MCF 10A (cell line): ENCODE measurements around the gene LYPD5. TPM values are rescaled to one million over a fixed set of nuclear protein-coding genes. Genes with fewer than 3 reads are reported as not detected.
A peak's percentile ranks its signal among the peaks of the same experiment; 100 is the strongest.

Source experiments
- BruUV-seq: library from RNA; stranded (reverse); fragments of 400-500 nt; replicated peaks from 2 replicates; lab custom pipeline; 2021; lab: Mats Ljungman, UMichigan
- CTCF ChIA-PET: fragments of 300-600 bp; sonication (Branson Sonifier 250); formaldehyde crosslinking; extraction: SDS; loops from one replicate; lab custom pipeline; 2021; ENCODE audit warnings: antibody characterized with exemption, inconsistent platforms; lab: Yijun Ruan, JAX
- POLR2A ChIA-PET: fragments of 300-600, 350-650 bp; sonication (Branson Sonifier 250); formaldehyde crosslinking; extraction: SDS; loops from one replicate; lab custom pipeline; 2020; ENCODE audit warnings: antibody characterized with exemption, inconsistent platforms; lab: Yijun Ruan, JAX
- DNase-seq: peaks from one replicate; pipeline ENCODE4 v3.0.0-alpha.2; 2018; ENCODE audit not compliant: unreplicated experiment
- H3K27ac Mint-ChIP-seq: one replicate; pipeline ENCODE4 v1.8.0; 2022; ENCODE audit warnings: mild to moderate bottlenecking, low read depth, mixed read lengths; ENCODE audit not compliant: unreplicated experiment
- H3K27me3 Mint-ChIP-seq: one replicate; pipeline ENCODE4 v1.8.0; 2022; ENCODE audit warnings: mixed read lengths; ENCODE audit not compliant: insufficient read depth, unreplicated experiment
- H3K36me3 Mint-ChIP-seq: one replicate; pipeline ENCODE4 v1.8.0; 2022; ENCODE audit warnings: mild to moderate bottlenecking, moderate library complexity, mixed read lengths; ENCODE audit not compliant: insufficient read depth, unreplicated experiment
- H3K4me1 Mint-ChIP-seq: one replicate; pipeline ENCODE4 v1.8.0; 2022; ENCODE audit warnings: mixed read lengths; ENCODE audit not compliant: insufficient read depth, unreplicated experiment
- H3K4me3 Mint-ChIP-seq: one replicate; pipeline ENCODE4 v1.8.0; 2022; ENCODE audit warnings: mild to moderate bottlenecking, moderate library complexity, mixed read lengths; ENCODE audit not compliant: unreplicated experiment
- H3K9me3 Mint-ChIP-seq: one replicate; pipeline ENCODE4 v1.8.0; 2022; ENCODE audit warnings: mixed read lengths; ENCODE audit not compliant: unreplicated experiment
- intact Hi-C: fragments of 100-400 bp; cut with micrococcal nuclease; formaldehyde crosslinking; loops from 2 replicates; pipeline ENCODE4 v1.14.1; 2022
- total RNA-seq: library from RNA; stranded (reverse); gene quantifications from 2 replicates; pipeline ENCODE4 v1.2.3, GENCODE V29; 2022
- TF ChIP-seq, protein P1 (sequence below): fragments of 200-600 bp; IDR thresholded peaks from one replicate; pipeline ENCODE4 v1.8.0; 2022; ENCODE audit warnings: antibody characterized with exemption, mild to moderate bottlenecking; ENCODE audit not compliant: unreplicated experiment

The LYPD5 gene
- total RNA-seq, 1 experiment from 2014 or later, result 0.21 TPM

DNA sequence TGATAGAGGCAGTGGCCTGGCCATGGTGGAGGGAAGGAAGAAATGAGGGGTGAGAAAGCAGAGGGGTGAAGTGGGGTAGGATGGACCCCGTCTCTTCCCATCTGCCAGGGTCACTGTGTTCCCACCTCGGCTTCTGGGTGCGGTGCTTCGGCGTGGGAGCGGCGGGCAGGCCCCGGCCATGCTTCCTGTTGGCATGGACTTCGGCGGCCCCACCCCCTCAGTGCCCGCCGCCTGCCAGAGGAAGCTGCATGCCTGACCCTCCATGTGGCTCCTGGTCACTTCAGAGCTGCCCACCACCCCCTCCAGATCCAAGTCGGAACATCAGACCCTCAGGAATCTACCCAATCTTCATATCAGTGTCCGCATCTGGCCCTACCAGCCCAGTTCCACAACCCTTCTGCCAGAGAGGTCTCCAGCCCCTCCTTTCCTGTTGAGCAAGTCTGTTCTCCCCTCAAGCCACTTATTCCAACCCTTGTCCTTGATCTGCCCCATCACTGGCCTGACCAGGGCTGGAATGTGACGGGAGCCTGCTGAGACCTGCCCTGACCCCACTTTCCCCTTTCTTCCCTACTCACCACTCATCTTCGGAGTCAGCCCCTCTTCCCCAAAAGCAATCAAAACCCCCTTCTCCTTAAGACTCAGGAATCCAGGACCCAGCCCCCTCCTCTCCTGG is 23.0 kb downstream of the LYPD5 start:
- Mint-ChIP-seq H3K4me1 (peaks cover 71% of the 10 kb centered on the region), H3K27me3 (no peaks in the 10 kb centered on the region), H3K27ac (peak overlapping the region; percentile 94), H3K9me3 (no peaks in the 10 kb centered on the region), H3K36me3 (peaks cover 14% of the 10 kb centered on the region), H3K4me3 (peak overlapping the region; percentile 86)
- CTCF ChIA-PET, result interaction anchor here (0.6 to 5.9 kb wide), 14 partner anchors 12 to 502 kb away, joined by 3 to 71 read pairs (median 4); partner anchors contain the start of gene SMG9
- POLR2A ChIA-PET, result interaction anchor here (0.5 to 11.0 kb wide), 9 partner anchors 20 to 1298 kb away, joined by 3 to 409 read pairs (median 3); partner anchors contain the start of genes IRGQ and SMG9
- intact Hi-C loops, result no loop called here
- no TSS peak for BruUV-seq
- TF ChIP-seq, protein P1, sequence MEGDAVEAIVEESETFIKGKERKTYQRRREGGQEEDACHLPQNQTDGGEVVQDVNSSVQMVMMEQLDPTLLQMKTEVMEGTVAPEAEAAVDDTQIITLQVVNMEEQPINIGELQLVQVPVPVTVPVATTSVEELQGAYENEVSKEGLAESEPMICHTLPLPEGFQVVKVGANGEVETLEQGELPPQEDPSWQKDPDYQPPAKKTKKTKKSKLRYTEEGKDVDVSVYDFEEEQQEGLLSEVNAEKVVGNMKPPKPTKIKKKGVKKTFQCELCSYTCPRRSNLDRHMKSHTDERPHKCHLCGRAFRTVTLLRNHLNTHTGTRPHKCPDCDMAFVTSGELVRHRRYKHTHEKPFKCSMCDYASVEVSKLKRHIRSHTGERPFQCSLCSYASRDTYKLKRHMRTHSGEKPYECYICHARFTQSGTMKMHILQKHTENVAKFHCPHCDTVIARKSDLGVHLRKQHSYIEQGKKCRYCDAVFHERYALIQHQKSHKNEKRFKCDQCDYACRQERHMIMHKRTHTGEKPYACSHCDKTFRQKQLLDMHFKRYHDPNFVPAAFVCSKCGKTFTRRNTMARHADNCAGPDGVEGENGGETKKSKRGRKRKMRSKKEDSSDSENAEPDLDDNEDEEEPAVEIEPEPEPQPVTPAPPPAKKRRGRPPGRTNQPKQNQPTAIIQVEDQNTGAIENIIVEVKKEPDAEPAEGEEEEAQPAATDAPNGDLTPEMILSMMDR, result no peak
- peak; percentile 75 for DNase-seq

GRCh38 chr19:43778651-43779050 is 23.6 kb downstream of the LYPD5 start:
- H3K27me3 Mint-ChIP-seq, result no peaks in the 10 kb centered on the region
- BruUV-seq, result no TSS peak
- peak overlapping the region; percentile 94 for H3K27ac Mint-ChIP-seq
- ChIA-PET CTCF (interaction anchor here (0.8 to 5.9 kb wide), 7 partner anchors 11 to 189 kb away, joined by 3 to 71 read pairs (median 3); partner anchors contain the start of gene SMG9), POLR2A (interaction anchor here (0.5 to 11.0 kb wide), 9 partner anchors 20 to 597 kb away, joined by 3 to 409 read pairs (median 4); partner anchors contain the start of genes IRGQ and SMG9)
- no peaks in the 10 kb centered on the region for H3K9me3 Mint-ChIP-seq
- no peak for DNase-seq
- H3K4me3 Mint-ChIP-seq, result peak overlapping the region; percentile 86
- peaks cover 65% of the 10 kb centered on the region for H3K4me1 Mint-ChIP-seq
- TF ChIP-seq, protein P1, result no peak
- intact Hi-C loops, result no loop called here
- peaks cover 15% of the 10 kb centered on the region for H3K36me3 Mint-ChIP-seq

DNA sequence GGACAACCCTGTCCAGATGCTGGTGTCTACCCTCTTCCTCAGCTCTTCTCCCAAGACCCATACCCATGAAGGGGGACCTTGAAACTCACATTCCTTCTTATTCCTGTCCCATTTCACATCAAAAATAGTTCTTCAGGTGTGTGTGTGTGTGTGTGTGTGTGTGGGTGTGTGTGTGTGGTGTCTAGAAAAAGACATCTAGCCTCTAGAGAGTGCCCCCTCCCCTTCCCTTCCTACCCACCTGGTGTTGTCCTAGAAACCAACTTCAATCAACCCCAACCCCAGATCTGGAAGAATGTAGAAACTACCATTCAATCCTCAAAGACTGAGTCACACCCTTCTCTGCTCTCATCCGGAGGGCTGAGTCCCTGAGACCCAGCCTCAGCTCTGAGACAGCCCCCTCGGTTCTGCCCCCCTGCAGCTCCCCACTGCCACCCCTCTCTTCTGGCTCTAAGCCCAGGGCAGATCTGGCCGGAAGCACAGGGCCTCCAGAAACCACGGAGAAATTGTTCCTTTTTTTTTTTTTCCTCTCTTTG is 25.0 kb downstream of the LYPD5 start:
- POLR2A ChIA-PET, result interaction anchor here (0.6 to 11.0 kb wide), 2 partner anchors 18 to 248 kb away, joined by 3 to 409 read pairs; partner anchors contain the start of gene SMG9
- CTCF ChIA-PET, result interaction anchor here (0.7 to 5.9 kb wide), 7 partner anchors 9 to 109 kb away, joined by 3 to 71 read pairs (median 4); partner anchors contain the start of gene SMG9
- DNase-seq, result peak; percentile 60
- peak overlapping the region; percentile 86 for H3K4me3 Mint-ChIP-seq
- no TSS peak for BruUV-seq
- TF ChIP-seq, protein P1, result no peak
- intact Hi-C loops, result no loop called here
- H3K36me3 Mint-ChIP-seq, result peaks cover 29% of the 10 kb centered on the region
- no peaks in the 10 kb centered on the region for H3K9me3 Mint-ChIP-seq
- peak overlapping the region; percentile 94 for H3K27ac Mint-ChIP-seq
- no peaks in the 10 kb centered on the region for H3K27me3 Mint-ChIP-seq
- peaks cover 53% of the 10 kb centered on the region for H3K4me1 Mint-ChIP-seq

- H3K4me1 Mint-ChIP-seq, result peaks cover 43% of the 10 kb centered on the region
- POLR2A ChIA-PET, result interaction anchor here (11.0 kb wide), 1 partner anchor 17 kb away, joined by 409 read pairs; the partner anchor contains the start of gene SMG9
- no TSS peak for BruUV-seq
- H3K4me3 Mint-ChIP-seq, result no peak overlapping the region
- H3K27ac Mint-ChIP-seq, result no peak overlapping the region
- TF ChIP-seq, protein P1, result no peak
- H3K36me3 Mint-ChIP-seq, result peaks cover 38% of the 10 kb centered on the region
- no peaks in the 10 kb centered on the region for H3K9me3 Mint-ChIP-seq
- DNase-seq, result no peak
- CTCF ChIA-PET, result interaction anchor here (2.1 to 4.9 kb wide), 2 partner anchors 23 to 31 kb away, joined by 15 to 32 read pairs; partner anchors contain the start of gene SMG9
- H3K27me3 Mint-ChIP-seq, result no peaks in the 10 kb centered on the region
- intact Hi-C loops, result no loop called here
Measured at GRCh38 chr19:43776286-43776685, 26.0 kb downstream of the LYPD5 start.
